Choroid plexus epithelial cell (primary cell): ENCODE data around the gene G6PC1.
A peak's percentile ranks its signal among the peaks of the same experiment; 100 is the strongest.
"Not testable (repeated sequence)": the region's sequence is repeated elsewhere in the genome, so short reads cannot be mapped to it uniquely, and the experiment has no call there.

Experiments used
- DNase-seq: peaks from one replicate; pipeline ENCODE4 v3.0.0-alpha.2; 2010; ENCODE audit warnings: low read depth
- H3K4me3 ChIP-seq: 2 replicates; pipeline ENCODE4 v1.5.1; 2011; ENCODE audit warnings: low read depth, mild to moderate bottlenecking, control low read depth, low read length, moderate library complexity
- CTCF ChIP-seq: conservative IDR thresholded peaks from 2 replicates; pipeline ENCODE4 v1.5.1; 2011; ENCODE audit warnings: low read depth, mild to moderate bottlenecking, control low read depth, inconsistent platforms, low read length, moderate library complexity

G6PC1 gene

DNA sequence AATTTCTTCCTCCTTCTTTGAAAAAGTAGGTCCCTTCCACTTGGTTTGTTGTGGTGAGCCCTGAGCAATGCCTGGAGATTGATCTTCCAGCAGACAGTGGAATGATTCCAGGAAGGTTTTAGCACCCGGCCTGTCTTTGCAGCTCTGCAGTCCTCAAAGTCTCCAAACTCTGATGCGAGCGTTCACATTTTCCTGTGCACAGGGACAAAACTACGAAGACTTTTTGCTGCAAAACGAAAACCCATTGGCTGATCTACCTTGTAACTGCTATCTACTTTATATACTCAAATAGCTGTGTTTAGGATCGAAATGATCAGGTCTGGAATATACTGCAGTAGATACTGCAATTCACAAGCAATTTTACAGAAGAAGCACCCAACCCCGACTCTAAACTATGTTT lies 21.7 kb downstream of the G6PC1 start:
- no peak overlapping the region for H3K4me3 ChIP-seq
- no peak for DNase-seq
- TF ChIP-seq CTCF = no peak

DNA sequence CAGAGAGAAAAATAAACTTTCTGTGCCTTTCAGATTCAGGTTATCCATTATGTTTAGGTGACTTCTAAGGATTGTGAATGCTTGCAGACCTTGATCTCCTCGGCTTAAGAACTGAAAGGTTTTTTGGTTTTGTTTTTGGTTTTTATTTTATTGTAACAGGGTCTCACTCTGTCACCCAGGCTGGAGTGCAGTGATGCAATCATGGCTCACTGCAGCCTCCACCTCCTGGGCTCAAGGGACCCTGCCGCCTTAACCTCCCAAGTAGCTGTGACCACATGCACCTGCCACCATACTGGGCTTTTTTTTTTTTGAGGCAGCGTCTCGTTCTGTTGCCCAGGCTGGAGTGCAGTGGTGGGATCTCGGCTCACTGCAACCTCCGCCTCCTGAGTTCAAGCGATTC lies 22.9 kb downstream of the G6PC1 start:
- DNase-seq = not testable (repeated sequence)

DNA sequence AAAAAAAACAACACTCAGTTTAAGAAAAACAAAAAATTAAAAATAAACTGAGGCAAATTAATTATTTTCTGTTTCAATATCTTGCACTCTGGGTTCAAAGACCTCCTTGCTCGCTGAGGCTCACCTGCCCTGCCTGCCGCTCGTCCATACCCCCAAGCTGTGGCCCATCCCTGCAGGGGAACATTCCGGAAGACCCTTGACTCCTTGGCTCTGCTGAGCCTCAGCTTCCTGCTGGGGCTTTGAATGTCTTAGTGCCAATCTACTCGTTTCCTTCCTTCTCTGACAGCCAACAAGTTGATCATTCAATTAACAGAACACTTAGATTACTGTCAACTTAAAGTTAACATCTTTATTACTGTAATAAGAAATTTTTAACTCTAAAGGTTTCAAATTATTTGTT lies 24.3 kb downstream of the G6PC1 start:
- no peak for TF ChIP-seq CTCF
- no peak for DNase-seq
- H3K4me3 ChIP-seq = no peak overlapping the region

More for the DNA sequence above, 22.9 kb downstream of the G6PC1 start:
- H3K4me3 ChIP-seq = not testable (repeated sequence)

DNA sequence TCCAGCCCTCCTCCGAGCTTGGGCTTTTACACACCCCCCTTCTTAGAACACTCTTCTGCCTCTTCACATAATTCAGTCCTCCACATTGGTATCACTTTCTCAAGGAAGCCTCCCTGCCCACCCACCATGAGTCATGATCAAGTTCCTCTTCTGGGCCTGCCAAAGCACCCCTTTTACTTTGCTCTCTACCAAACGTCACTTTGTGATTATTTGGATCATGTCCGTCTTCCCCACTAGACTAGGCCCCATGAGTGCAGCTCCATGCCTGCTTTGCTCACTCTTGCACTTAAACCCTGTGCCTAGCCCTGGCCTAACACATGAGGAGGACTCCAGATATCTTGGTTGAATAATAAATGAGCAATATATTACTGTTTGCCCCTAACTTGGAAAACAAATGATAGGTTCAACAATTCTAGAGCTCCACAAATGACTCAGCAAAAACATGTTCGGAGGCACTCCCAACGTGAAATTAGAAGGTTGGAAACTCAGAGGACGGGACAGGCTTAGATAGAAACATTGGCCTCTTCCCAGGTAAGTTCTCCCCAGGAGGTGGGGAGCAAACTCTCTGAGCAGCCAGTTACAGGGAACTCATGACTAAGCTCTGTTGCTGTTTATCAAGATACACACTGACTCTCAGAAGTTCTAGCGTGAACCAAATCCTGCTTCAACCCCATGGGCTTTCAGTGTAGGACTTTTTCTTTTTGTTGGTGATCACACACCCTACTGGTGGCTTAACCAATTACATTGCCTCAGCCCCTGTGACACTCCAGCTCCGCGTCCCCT lies 28.3 kb downstream of the G6PC1 start:
- H3K4me3 ChIP-seq = no peak overlapping the region
- DNase-seq = peak; percentile 93
- TF ChIP-seq CTCF = peak; percentile 73

GRCh38 chr17:42929497-42929844 lies 28.9 kb downstream of the G6PC1 start:
- no peak for DNase-seq
- H3K4me3 ChIP-seq = no peak overlapping the region
- no peak for TF ChIP-seq CTCF

DNA sequence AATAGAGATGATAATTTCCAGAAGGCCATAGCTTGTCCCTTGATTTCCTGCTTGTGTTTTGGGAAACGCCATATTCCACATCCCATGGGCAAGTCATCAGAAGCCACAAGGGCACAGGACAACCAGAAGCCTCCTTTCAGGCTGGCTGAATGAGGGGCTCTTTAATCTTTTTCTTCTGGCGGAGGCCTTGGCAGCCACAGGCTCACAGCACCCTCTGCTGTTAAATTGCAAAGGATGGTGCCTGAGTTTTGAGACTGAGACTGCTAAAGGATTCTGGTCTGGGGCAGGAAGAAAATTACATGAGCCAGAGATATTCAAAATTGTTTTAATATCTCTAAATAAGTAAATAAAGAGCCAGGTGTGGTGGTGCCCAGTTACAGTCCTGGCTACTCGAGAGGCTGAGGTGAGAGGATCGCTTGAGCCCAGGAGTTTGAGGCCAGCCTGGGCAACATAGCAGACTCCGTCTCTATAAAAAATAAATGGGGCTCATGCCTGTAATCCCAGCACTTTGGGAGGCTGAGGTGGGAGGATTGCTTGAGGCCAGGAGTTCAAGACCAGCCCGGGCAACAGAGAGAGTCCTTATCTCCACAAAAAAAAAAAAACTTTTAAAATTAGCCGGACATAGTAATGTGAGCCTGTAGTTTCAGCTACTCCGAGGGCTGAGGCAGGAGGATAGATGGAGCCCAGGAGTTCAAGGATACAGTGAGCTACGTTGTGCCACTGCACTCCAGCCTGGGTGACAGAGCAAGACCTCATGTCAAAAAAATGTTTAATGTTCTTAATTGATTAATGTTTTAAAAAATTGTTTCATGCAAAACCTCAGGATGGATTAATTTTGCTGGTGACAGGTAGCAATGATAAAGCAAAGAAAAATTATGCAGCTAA lies 37.4 kb downstream of the G6PC1 start:
- peak; percentile 80 for DNase-seq

More for the DNA sequence above, 37.4 kb downstream of the G6PC1 start:
- TF ChIP-seq CTCF = peak; percentile 89
- no peak overlapping the region for H3K4me3 ChIP-seq
